Neuron (in vitro differentiated cells): Measurements from ENCODE around the gene PYGM.
A peak's percentile ranks its signal among the peaks of the same experiment; 100 is the strongest.

ENCODE experiments used
- H2AFZ ChIP-seq: one replicate; pipeline ENCODE4 v1.6.1; 2013; ENCODE audit warnings: low read depth, mild to moderate bottlenecking, inconsistent platforms, low read length, moderate library complexity
- H3K27me3 ChIP-seq: one replicate; pipeline ENCODE4 v1.6.1; 2013; ENCODE audit warnings: low read length; ENCODE audit not compliant: insufficient read depth
- H3K36me3 ChIP-seq: one replicate; pipeline ENCODE4 v1.6.1; 2013; ENCODE audit warnings: low read length; ENCODE audit not compliant: insufficient read depth
- H3K4me1 ChIP-seq: one replicate; pipeline ENCODE4 v1.6.1; 2013; ENCODE audit warnings: low read length; ENCODE audit not compliant: insufficient read depth
- H3K4me3 ChIP-seq: 2 replicates; pipeline ENCODE4 v1.5.1; 2013; ENCODE audit warnings: mild to moderate bottlenecking, low read length, moderate library complexity
- H3K9me3 ChIP-seq: one replicate; pipeline ENCODE4 v1.6.1; 2013; ENCODE audit warnings: low read length

The PYGM gene

DNA sequence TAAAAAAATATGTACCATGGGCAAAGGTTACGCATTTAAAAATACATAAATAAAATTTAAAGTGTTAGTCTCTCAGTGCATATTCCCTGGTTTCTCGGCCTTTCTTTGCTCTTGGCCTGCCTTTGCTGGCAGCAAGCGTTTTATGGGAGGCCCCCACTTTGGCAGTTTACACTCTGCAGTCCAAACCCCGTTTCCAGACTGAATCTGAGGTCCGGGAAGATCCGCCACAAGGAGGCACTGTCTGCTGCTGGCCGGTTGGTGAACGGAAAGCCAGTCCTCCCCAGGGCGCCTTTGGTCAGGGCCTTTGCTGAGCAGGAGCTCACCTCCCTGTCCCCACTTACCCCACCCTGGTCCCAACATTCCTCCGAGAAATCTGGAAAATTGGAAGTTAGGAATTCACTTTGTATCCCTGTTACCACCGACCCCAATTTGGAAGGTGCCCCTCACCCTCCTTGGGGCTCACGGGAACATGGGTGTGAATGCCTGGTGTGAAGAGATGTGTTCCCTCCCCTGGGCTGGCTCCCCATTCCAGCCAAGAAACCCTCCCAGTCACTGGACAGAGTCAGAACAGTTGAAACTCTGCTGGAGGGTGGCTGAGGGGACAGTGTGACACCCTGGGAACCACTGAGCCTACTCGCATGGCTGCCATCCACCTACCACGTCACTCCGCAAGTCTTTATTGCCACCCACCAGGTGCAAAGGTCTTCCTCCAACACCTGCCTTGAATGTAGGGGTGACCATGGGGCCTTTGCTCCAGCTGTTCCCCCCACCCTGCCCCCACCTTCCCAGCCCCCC, 27.9 kb upstream of the PYGM start:
- H3K27me3 ChIP-seq, result no peaks in the 10 kb centered on the region

DNA sequence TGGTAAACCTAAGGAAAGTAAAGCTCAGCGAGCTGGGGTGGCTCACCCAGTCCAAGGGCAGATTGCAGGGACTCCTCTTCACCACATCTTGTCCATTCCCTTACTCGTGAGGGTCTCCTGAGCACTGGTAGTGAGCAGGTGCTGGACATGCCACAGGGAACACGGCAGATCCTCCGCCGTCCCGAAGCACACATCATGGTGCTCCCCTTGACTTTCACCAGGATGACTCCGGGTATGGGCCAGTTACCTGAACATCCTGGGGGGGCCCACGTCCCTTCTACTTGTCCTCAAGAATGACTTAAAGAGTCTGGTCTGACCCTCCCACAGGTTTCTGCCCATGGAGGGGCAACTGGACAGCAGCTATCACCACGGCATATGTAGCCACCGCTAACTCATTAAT, 26.5 kb upstream of the PYGM start:
- peaks cover under 1% of the 10 kb centered on the region for H3K36me3 ChIP-seq
- no peaks in the 10 kb centered on the region for H3K9me3 ChIP-seq
- H3K4me1 ChIP-seq, result no peaks in the 10 kb centered on the region
- H2AFZ ChIP-seq, result no peak overlapping the region
- no peak overlapping the region for H3K4me3 ChIP-seq
- no peaks in the 10 kb centered on the region for H3K27me3 ChIP-seq

More for the DNA sequence above, 27.9 kb upstream of the PYGM start:
- Histone ChIP-seq H3K9me3 (no peaks in the 10 kb centered on the region), H3K4me3 (no peak overlapping the region), H2AFZ (no peak overlapping the region), H3K4me1 (no peaks in the 10 kb centered on the region), H3K36me3 (no peaks in the 10 kb centered on the region)

DNA sequence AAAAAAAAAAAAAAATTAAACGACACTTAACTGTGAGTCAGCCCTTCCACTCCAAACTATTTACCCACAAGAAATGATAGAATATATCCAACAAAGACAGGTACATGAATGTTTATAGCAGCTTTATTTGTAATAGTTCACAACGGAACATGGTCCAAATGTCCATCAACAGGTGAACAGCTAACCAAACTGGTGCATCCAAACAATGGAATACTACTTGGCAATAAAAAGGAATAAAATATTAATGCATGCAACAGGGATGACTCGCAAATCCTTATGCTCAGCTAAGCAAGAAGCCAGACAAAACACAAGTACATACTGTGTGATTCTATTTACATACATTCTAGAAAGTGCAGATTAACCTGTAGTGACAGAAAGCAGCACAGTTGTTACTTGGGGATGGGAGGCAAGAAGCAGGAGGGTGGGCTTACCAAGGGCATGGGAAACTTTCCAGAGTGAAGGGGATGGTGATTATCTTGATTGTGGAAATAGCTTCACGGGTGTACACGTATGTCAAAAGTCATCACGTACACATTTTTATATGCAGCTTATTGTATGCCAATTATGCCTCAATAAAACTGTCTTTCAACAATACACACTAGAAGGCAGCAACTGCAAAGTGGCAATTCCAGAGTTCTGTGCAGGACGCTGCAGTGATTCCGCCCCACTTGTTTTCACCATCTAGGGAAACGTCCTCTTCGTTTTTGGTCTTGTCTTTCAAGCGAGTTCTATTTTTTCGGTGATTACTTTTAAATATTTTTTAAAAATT, 25.2 kb upstream of the PYGM start:
- Histone ChIP-seq H2AFZ (no peak overlapping the region), H3K9me3 (no peaks in the 10 kb centered on the region), H3K4me3 (no peak overlapping the region), H3K27me3 (no peaks in the 10 kb centered on the region), H3K36me3 (peaks cover 9% of the 10 kb centered on the region), H3K4me1 (no peaks in the 10 kb centered on the region)

DNA sequence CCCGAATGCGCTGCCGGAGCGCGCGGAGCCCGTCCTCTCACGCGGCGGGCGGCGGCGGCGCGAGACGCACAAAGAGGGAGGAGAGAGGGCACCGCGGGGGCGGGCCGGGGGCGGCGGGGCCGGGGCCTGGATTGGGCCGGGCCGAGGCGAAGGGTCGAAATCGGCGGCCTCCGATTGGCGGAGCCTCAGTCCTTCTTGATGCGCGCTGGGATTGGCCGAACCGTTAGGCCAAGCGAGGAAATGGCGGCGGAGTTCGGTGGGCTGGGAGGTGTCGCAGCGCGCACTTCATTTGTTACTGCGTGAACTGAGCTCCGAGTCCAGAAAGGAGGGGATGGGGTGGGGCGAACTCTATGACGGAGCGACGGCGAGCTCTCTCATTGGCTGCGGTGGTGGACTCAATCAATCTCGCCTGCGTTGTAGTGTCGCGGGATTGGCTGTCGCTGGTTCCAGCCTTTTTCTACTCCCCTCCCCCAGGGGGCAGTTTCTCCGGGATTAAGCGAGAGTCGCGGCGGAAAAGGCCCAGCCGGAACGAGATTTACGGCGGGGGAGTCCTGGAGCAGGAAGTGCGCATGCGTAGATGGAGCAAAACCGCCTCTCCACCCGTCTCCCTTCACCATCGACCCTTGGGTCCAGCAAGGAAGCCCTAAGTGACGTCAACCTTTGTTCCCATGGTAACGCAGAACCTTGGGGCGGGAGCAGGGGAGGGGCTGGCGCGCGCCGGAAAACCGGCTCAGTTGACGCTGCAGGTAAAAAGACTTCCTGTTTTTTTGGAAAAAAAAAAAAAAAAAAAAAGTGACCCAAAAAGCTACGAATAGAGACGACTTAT, 18.9 kb upstream of the PYGM start, which contains the start of gene SF1:
Gene SF1 (minus strand): TSS at position 70 of the 826 bp plus-strand sequence. CDS start 150 bp downstream, outside the sequence.
- no peaks in the 10 kb centered on the region for H3K9me3 ChIP-seq
- peaks cover 28% of the 10 kb centered on the region for H3K4me1 ChIP-seq
- H2AFZ ChIP-seq, result peak within 1 kb of the TSS; percentile 70
- no peaks in the 10 kb centered on the region for H3K27me3 ChIP-seq
- H3K4me3 ChIP-seq, result peak within 1 kb of the TSS; percentile 99
- peaks cover 45% of the 10 kb centered on the region for H3K36me3 ChIP-seq

DNA sequence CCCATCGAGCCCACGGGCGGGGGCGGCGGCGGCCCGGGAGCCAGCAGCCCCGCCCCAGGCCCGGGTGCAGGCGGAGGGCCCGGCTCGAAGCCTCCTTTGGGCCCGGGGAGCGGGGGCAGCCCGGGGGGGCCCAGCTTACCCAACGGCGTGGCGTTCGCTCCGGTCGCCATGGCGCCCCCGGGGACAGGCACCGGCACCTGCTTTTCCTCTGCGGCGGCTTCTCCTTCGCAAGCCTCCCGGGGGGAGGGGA, 18.4 kb upstream of the PYGM start:
- Histone ChIP-seq H3K9me3 (no peaks in the 10 kb centered on the region), H3K4me3 (peak overlapping the region; percentile 99), H3K36me3 (peaks cover 51% of the 10 kb centered on the region), H3K4me1 (peaks cover 28% of the 10 kb centered on the region), H3K27me3 (no peaks in the 10 kb centered on the region), H2AFZ (no peak overlapping the region)

DNA sequence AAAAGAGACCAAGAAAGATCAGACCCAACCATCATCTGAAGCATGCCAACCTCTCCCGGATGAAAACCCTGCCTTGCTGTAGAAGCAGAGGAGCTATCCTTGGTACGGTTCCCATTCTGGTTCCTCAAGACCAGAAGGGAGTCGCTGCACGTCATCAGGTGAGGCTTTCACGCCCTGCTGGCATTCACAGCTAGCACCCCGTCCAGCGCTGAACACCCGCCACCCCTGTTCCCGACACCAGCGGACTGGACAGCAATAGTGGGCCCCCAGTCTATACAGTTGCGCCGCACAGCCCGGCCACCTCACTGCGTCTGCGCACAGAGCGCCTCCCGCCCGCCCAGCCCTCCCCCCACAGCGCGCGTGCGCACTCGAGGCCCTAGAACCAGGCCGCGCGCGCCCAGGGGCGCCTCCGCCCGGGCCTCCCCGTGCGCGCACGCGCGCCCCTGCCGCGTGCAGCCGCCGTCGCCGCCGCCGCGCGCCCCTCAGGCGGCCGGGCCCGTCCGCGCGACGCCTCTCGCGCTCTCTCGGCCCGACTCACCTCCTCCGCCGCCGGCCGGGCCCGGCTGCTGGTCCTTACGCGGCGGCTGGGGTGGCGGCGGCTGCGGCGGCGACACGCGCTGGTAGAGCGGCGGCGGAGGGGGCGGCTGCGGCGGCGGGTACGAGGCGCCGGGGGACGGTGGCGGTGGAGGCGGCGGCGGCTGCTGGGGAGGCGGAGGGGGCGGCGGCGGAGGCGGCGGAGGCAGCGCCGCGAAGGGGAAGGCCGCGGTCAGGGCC, 17.9 kb upstream of the PYGM start:
- Histone ChIP-seq H2AFZ (no peak overlapping the region), H3K27me3 (no peaks in the 10 kb centered on the region), H3K4me1 (peaks cover 28% of the 10 kb centered on the region), H3K9me3 (no peaks in the 10 kb centered on the region), H3K4me3 (peak overlapping the region; percentile 99), H3K36me3 (peaks cover 56% of the 10 kb centered on the region)

DNA sequence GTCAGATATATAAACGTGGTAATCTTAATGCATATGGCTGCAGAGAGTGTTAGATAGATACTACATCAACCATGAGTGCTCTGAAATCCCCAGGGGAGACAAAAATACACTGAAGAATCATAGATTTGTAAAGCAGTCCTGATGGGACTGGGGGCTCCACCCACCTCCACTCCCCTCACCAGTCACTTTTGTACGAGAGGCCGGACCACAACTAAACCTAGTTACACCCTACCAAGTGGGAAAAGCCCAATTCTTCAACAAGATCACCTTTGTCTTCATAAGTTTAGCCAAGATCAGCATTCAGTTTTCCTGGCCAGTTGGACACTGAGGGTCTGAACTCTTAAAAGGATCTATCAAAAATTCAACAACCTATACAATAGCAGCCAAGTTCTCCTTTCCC, 17.1 kb upstream of the PYGM start:
- Histone ChIP-seq H3K36me3 (peaks cover 64% of the 10 kb centered on the region), H2AFZ (no peak overlapping the region), H3K4me1 (peaks cover 28% of the 10 kb centered on the region), H3K4me3 (peak overlapping the region; percentile 99), H3K27me3 (no peaks in the 10 kb centered on the region), H3K9me3 (no peaks in the 10 kb centered on the region)

DNA sequence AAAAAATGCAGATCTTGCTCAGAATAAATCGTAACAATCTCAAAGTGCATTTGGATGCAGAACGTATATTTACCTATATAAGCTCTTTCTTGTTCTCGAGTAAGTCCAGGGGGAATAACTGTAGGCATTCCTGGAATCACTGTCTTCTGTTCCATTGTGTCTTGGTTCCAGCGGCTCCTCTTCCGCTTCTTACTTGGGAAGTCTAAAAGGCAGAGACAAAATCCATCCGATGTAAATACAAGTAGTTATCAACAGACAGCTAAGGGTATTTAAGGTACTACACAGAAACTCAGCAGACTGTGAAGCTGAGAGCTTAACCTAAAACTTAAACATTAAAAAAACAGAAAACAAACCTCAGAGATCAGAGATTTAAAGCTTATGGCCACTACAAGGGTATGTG, 16.7 kb upstream of the PYGM start:
- Histone ChIP-seq H3K27me3 (no peaks in the 10 kb centered on the region), H3K4me3 (peak overlapping the region; percentile 99), H3K9me3 (no peaks in the 10 kb centered on the region), H3K36me3 (peaks cover 68% of the 10 kb centered on the region), H2AFZ (no peak overlapping the region), H3K4me1 (peaks cover 28% of the 10 kb centered on the region)

DNA sequence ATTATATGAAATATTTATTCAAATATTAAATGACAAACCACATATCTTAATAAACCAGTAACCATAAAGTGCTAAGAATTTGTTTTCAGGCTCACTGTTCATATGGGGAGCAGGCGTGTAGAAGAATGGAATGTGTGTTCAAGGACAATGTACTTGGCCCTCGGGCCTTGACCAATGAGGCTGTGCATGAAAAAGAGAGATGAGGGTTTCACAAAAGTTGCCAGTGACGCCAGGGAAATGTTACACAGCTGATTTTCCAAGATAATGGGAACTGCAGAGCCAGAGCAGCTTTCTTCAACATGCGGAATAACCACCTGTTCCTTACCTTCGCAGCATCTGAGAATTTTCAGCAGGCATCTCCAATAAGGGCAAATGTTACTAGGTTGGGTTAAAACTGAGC, 14.4 kb upstream of the PYGM start:
- peaks cover 24% of the 10 kb centered on the region for H3K4me1 ChIP-seq
- no peaks in the 10 kb centered on the region for H3K9me3 ChIP-seq
- H3K4me3 ChIP-seq, result no peak overlapping the region
- peaks cover 82% of the 10 kb centered on the region for H3K36me3 ChIP-seq
- no peaks in the 10 kb centered on the region for H3K27me3 ChIP-seq
- H2AFZ ChIP-seq, result no peak overlapping the region

DNA sequence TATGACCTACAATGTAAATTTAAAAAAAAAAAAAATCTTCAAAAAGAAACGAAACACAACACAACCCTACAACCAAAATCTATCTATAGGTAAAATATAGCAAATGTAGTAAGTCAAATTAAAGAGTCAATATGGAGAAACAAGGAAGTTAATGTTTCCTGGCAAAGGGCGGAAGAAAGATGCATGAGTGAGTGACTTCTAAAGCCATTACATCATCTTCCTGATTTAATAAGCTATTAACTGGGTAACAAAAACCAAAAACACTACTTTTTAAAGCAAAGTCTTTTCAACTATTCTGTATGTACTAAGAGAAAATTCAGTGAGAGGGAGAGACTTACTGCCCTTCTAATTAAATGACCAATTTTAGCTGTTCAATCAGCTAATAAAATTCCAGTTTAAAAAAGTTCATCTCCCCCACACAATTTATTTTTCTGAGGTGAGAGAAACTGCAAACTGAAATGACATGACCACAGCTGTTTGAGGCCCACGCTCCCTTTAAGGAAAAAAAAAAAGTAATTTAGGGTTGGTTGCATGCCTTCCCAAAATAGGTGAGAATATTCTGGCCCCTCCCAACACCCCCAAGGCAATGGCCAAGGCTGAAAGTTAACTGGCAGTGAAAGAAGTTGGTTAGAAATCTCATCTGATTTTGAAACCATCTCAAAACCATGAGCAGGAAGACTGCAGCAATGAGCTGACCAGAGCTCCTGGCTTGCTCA, 12.7 kb upstream of the PYGM start:
- Histone ChIP-seq H3K4me3 (no peak overlapping the region), H3K27me3 (no peaks in the 10 kb centered on the region), H3K9me3 (no peaks in the 10 kb centered on the region), H2AFZ (no peak overlapping the region), H3K36me3 (peaks cover 98% of the 10 kb centered on the region), H3K4me1 (peaks cover 23% of the 10 kb centered on the region)

DNA sequence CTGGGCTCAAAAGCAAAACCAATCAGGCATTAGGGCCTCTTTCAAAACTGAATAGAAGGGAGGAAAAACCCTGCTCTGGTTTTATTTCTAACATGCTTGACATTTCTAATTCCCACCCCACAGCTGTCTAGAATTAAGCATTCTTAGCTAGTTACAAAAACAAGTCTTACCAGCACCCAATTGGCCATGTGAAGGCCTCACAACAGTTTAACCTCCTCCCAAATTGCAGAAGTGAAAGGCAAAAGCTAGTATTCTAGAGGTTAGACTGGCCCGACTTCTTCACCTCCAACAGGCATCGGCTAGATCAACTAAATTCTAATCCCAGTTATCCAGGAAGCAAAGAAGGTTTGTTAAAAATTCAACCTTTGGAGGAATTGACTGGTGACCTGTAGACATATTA, 12.1 kb upstream of the PYGM start:
- Histone ChIP-seq H2AFZ (no peak overlapping the region), H3K36me3 (peaks cover 99% of the 10 kb centered on the region), H3K27me3 (no peaks in the 10 kb centered on the region), H3K9me3 (no peaks in the 10 kb centered on the region), H3K4me3 (no peak overlapping the region), H3K4me1 (peaks cover 18% of the 10 kb centered on the region)

DNA sequence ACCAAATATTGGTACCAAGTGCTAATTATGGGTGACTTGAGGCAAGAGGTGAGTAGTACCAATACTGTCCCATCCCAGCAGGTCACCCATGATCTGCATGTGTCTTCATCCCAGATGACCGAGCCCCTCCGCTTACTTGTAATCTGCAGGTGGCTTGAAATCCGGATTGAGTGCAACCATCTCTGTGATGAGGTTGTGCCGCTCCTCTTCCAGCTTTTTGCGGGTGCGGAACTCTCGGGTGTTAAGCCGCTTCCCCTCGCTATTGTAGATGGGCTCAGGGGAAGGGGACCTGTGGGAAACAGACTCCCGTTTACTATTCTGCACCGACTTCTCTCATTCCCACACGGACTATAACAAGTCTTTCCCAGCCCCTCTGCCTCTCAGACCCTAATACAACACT, 10.3 kb upstream of the PYGM start:
- Histone ChIP-seq H3K36me3 (peaks cover 92% of the 10 kb centered on the region), H3K4me1 (peaks cover 7% of the 10 kb centered on the region), H2AFZ (no peak overlapping the region), H3K4me3 (no peak overlapping the region), H3K27me3 (no peaks in the 10 kb centered on the region), H3K9me3 (no peaks in the 10 kb centered on the region)
